T1000 (cell line): ENCODE results near the gene HPSE2.

ENCODE experiments used
- DNase-seq: peaks from one replicate; lab custom pipeline; 2025; ENCODE audit warnings: mixed read lengths; lab: John Stamatoyannopoulos, UW

Gene HPSE2

DNA sequence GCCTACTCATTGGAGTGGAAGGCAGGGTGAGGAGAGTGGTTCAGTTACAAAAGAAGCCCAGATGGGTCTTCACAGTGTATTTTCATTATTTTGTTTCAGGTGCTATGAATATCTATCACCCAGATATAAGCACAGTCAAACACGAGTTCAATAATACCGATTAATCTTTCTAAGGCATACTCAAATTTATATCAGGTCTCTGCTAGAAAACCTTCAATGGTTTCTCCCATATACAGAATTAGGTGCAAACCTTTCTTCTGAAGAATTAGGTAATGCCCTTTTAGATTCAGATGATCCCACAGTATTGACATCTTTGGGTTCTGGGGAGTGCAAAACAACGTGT is 774.2 kb downstream of the HPSE2 start:
- DNase-seq, result no peak

- peak; percentile 75 for DNase-seq
Observed at GRCh38 chr10:98460837-98461499, 774.7 kb downstream of the HPSE2 start.

- DNase-seq, result no peak
Observed at GRCh38 chr10:98458809-98459784, 776.6 kb downstream of the HPSE2 start.

DNA sequence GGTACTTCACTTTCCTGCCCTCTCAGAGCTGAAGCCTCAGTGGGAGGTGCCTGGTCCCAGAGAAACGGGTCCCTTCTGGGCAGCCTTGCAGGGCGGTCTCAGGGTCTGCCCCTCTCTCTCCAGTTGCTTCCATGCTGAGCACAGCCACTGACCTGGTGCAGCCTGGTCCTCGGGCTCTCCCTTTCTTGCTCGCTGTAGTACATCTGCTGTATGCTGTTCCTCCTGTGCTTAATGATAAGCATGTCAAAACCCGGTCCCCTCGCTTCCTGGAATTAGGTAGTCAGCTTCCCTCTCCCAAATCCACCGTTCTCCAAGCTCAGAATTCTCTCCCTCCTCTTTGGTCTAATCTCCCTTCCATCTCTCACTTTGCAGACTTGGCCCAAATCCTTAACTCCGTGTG is 777.9 kb downstream of the HPSE2 start:
- no peak for DNase-seq

DNA sequence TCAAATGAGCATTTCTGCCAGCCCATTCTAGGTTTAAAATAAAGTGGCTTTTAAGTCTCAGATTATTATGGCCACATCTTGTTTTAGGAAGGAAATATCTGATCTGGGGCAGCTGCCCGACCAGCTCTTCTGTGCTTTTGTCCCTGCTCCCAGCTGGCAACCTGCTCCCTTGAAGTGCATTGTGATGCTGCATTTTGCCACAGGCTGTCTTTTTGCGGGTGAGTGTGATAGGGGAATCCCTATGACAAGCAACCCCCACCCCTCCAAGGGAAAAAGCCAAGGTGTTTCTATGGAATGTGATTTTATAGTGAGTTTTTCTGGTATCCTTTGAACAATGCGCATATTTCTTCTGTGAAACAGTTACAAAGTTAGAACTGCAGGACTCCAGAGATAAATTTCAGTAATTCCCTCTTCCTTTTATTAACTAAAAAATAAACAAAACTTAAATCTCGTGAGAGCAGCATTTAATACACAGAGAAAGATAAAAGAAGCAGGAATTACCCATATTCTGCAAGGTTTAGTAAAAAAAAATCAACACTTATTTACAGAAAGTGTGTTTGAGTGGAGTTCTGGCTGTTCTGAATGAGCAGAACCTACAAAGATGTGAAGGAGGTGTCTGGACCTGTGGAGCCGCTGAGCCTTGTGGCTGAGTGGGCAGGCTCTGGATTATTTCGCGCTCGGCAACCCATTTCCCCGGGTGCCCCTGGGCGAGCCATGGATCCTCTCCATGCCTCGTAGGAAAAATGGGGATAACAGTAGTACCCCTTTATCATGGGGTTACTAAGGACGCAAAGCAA is 778.8 kb downstream of the HPSE2 start:
- peak; percentile 20 for DNase-seq

- DNase-seq, result no peak
Observed at GRCh38 chr10:98456043-98456570, 779.5 kb downstream of the HPSE2 start.

- no peak for DNase-seq
Observed at GRCh38 chr10:98453729-98454128, 781.9 kb downstream of the HPSE2 start.

DNA sequence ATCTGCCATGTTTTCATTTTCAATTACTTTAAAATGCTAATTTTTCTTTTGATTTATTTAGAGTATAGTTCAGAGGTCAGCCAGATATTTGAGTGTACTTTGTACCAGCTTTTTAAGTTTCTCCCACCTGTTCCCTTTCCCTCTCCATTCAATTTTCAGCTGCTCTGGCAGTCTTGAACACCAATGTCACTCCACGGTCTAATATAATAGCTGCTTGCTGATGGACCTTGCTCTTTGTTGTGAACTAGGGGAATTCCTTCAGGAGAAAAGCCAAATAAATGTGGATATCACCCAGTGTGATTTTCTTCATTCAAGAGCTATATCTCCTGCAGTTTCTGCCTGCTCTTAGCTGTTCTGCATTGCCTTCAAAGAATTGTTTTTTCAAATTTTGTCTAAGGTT is 785.0 kb downstream of the HPSE2 start:
- DNase-seq, result no peak

DNA sequence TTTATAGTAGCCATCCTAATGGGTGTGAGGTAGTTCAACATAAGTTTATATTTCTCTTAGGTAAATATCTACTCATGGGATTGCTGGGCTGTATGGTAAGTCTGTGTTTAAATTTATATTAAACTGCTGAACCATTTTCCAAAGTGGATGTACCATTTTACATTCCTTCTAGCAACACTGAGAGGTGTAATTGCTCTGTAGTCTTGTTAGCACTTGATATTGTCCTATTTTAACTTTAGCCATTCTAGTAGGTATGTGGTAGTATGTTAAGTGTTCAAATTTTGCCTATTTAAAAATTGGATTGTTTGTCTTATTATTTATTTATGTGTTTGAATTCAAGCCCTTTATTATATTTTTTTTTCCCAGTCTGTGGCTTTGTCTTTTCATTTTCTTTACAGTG is 786.4 kb downstream of the HPSE2 start:
- no peak for DNase-seq

DNA sequence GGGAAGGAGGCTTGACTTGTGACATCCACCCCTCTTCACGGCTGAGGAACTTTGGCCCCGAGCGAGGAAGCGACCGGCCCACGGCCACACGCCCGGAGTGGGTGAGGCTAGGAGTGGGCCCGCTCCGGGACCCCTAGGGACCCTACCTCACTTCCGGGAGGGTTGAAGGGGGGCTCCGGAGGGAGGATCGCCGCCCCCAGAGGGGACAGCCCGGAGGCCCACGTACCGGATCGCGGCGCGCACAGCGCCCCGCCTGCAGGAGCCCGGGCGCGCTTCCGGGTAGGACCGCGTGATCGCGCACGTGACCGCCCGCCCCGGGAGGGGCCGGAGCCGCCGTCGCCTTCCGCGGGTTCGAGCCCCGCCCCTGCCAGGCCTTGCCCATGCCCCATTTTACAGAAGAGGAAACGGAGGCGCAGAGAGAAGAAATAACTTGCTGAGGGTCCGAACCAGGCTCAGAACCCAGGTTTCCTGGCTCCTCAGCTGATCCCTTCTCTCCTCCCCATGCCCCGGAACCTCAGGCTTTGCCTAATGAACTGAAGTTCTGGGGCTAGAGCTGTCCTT is 788.9 kb downstream of the HPSE2 start, which contains the start of gene HPS1:
Gene HPS1, minus strand, starts transcription at position 275 of the 561 bp plus-strand sequence. CDS start 3,695 bp downstream, outside the sequence.
- DNase-seq, result peak; percentile 60

DNA sequence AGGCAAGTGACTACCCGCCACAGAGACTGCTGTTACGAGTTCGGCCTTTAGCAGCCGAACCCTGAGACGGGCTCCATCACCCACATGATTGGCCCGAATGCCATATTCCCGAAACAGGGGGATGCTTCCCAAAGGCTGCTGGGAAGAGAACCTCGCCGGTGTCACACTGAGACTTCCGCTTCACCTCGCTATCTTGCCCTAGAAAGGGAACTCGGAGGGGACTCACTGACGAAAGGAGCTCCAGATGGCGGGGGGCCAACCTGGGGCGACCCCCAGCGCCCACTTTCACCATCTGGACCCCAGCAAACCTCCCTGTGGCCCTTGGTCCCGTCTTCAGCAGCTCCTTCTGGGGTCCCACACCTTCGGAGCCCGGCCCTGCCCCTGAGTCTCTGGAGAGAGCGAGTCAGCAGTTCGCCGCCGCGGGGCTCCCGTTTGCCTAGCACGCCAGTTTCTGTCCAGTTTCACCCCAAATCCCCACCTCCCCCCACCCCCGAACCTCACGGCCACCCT is 789.4 kb downstream of the HPSE2 start:
- DNase-seq, result peak; percentile 62

GRCh38 chr10:98445200-98445812 is 790.3 kb downstream of the HPSE2 start:
- no peak for DNase-seq

DNA sequence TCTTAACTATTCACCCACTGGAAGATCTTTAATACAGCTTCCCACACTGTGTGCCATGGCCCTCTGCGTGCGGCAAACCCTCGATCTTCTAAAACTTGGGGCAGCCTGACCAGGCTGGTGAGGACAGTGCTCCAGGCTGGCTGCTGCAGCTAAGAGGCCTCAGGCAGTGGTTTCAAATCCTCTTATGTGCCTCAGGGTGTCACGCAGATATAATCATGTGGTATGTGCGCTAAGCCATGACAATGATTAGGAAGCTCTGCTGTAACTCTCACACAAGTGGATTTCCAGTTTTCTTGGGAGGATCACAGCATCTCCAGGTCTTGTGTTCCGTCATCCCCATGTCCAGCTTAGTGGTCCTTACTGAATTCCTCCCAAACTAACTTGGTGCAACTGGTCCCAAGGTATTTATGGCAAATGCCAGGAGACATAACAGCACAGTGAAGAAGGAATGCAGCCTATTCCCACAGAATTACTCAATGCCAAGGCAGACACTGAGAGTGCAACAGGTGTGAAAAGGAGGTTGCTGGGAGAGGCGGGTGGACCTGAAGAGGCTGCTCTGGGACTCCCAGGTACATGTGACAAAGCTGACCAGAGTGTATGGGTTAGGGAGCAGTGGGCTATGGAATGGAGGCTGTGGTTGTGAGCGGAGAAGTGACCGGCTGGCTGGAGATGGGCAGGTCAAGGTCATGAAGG is 791.2 kb downstream of the HPSE2 start:
- DNase-seq, result no peak

- DNase-seq, result no peak
Observed at GRCh38 chr10:98438715-98439114, 796.9 kb downstream of the HPSE2 start.

GRCh38 chr10:98436704-98437103 is 798.9 kb downstream of the HPSE2 start:
- no peak for DNase-seq

DNA sequence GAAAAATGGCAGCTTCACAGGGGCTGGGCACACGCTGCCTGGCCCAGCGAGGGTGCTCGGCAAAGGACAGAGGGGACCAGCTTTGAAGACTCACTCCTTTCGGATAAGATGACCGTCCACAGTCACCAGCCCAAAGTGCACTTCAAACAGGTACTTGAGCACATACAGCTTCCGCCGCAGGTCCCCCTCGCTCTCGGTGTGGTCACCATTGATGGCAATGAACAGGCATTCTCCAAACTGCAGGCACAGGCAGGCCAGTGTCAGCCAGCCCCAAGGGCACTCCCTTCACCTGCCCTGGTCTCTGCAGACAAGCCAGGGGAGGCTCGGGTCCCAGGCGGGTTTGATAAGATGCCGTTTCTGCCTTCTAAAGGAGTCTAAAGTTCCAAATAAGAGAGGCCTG is 800.5 kb downstream of the HPSE2 start:
- no peak for DNase-seq

GRCh38 chr10:98433881-98434732 is 801.5 kb downstream of the HPSE2 start:
- DNase-seq, result peak; percentile 50

GRCh38 chr10:98433371-98433770 is 802.3 kb downstream of the HPSE2 start:
- DNase-seq, result no peak

- no peak for DNase-seq
Observed at GRCh38 chr10:98432330-98432729, 803.3 kb downstream of the HPSE2 start.
